Naive thymus-derived CD4-positive, alpha-beta T cell (primary cell): ENCODE measurements around the gene JAZF1. TPM values are rescaled to one million over a fixed set of nuclear protein-coding genes. Genes with fewer than 3 reads are reported as not detected.

Source experiments
- ATAC-seq: fragments of 150-1000 bp; cut with Tn5 transposase; 2 replicates; pipeline ENCODE4 v1.10.0; 2021; ENCODE audit warnings: mild to moderate bottlenecking, moderate library complexity
- CTCF ChIA-PET: fragments of 350-600 bp; sonication (Branson Sonifier 250); formaldehyde crosslinking; loops from one replicate; lab custom pipeline; 2021; ENCODE audit warnings: antibody characterized with exemption; lab: Charles Lee
- POLR2A ChIA-PET: fragments of 350-600 bp; sonication (Branson Sonifier 250); formaldehyde crosslinking; loops from one replicate; lab custom pipeline; 2021; ENCODE audit warnings: antibody characterized with exemption, inconsistent platforms; lab: Charles Lee
- DNase-seq, 9 donors: peaks; one replicate each; pipeline versions ENCODE4 v3.0.0 to v3.0.0-alpha.2; 2020 to 2022; ENCODE audit warnings: mixed read lengths in 1 of 9
- H3K27ac ChIP-seq: one replicate; pipeline ENCODE4 v1.7.0; 2013; ENCODE audit warnings: mild to moderate bottlenecking, low read depth, low read length, moderate library complexity
- H3K27me3 ChIP-seq, 2 donors: one replicate each; pipeline ENCODE4 v1.7.0; 2013; ENCODE audit warnings: low read length in 2 of 2, mild to moderate bottlenecking in 2 of 2, moderate library complexity in 2 of 2; ENCODE audit not compliant: control insufficient read depth in 2 of 2, insufficient read depth in 2 of 2
- H3K36me3 ChIP-seq, 3 experiments: 1 replicate in 2 of 3; 2 replicates in 1 of 3; pipeline ENCODE4 v1.7.0; 2013; ENCODE audit warnings: low read length in 3 of 3, mild to moderate bottlenecking in 3 of 3, moderate library complexity in 1 of 3; ENCODE audit not compliant: insufficient read depth in 3 of 3, control insufficient read depth in 2 of 3
- H3K4me1 ChIP-seq, 2 donors: one replicate each; pipeline ENCODE4 v1.7.0; 2013; ENCODE audit warnings: low read length in 2 of 2, mild to moderate bottlenecking in 2 of 2, moderate library complexity in 1 of 2; ENCODE audit not compliant: control insufficient read depth in 2 of 2, insufficient read depth in 2 of 2
- H3K4me3 ChIP-seq: 2 replicates; pipeline ENCODE4 v1.7.0; 2013; ENCODE audit warnings: mild to moderate bottlenecking, low read length
- H3K9me3 ChIP-seq, 3 experiments: 1 replicate in 2 of 3; 2 replicates in 1 of 3; pipeline ENCODE4 v1.7.0; 2013; ENCODE audit warnings: low read length in 3 of 3; ENCODE audit not compliant: control insufficient read depth in 2 of 3
- H3K27ac Mint-ChIP-seq, 9 donors: one replicate each; pipeline ENCODE4 v1.8.0; 2020 to 2022; ENCODE audit warnings: mixed read lengths in 9 of 9, mild to moderate bottlenecking in 8 of 9, moderate library complexity in 5 of 9, inconsistent platforms in 2 of 9
- H3K27me3 Mint-ChIP-seq, 5 donors: one replicate each; pipeline ENCODE4 v1.8.0; 2021 to 2022; ENCODE audit warnings: mixed read lengths in 5 of 5, mild to moderate bottlenecking in 1 of 5
- H3K36me3 Mint-ChIP-seq, 5 donors: one replicate each; pipeline ENCODE4 v1.8.0; 2020 to 2022; ENCODE audit warnings: mixed read lengths in 5 of 5, mild to moderate bottlenecking in 3 of 5, inconsistent platforms in 1 of 5
- H3K4me1 Mint-ChIP-seq, 7 donors: one replicate each; pipeline ENCODE4 v1.8.0; 2020 to 2022; ENCODE audit warnings: mixed read lengths in 7 of 7, mild to moderate bottlenecking in 3 of 7, inconsistent platforms in 1 of 7
- H3K4me3 Mint-ChIP-seq, 10 donors: one replicate each; pipeline ENCODE4 v1.8.0; 2020 to 2022; ENCODE audit warnings: mild to moderate bottlenecking in 10 of 10, mixed read lengths in 10 of 10, moderate library complexity in 6 of 10, inconsistent platforms in 2 of 10
- H3K9me3 Mint-ChIP-seq, 11 donors: one replicate each; pipeline ENCODE4 v1.8.0; 2020 to 2022; ENCODE audit warnings: mixed read lengths in 11 of 11, mild to moderate bottlenecking in 4 of 11, inconsistent platforms in 1 of 11, moderate library complexity in 1 of 11
- intact Hi-C, 2 donors: fragments of 100-400 bp; cut with micrococcal nuclease; formaldehyde crosslinking; loops; one replicate each; pipeline ENCODE4 v1.15.1; 2023
- polyA plus RNA-seq, 2 donors: library from polyadenylated mRNA; unstranded; fragments of 300-500 nt; fragmentation: Illumina TruSeq; gene quantifications; one replicate each; pipeline ENCODE4 v1.2.3, GENCODE V29; 2021
- total RNA-seq, 6 experiments: library from RNA in 5 of 6; stranded (reverse) in 5 of 6; gene quantifications; 1 replicate in 5 of 6; 2 replicates in 1 of 6; pipeline ENCODE4 v1.2.3 and lab custom pipeline; 2021 to 2026

The JAZF1 gene
- total and polyA plus RNA-seq, 7 experiments from 2014 or later, result 2.0 to 33.1 (median 3.2) TPM

DNA sequence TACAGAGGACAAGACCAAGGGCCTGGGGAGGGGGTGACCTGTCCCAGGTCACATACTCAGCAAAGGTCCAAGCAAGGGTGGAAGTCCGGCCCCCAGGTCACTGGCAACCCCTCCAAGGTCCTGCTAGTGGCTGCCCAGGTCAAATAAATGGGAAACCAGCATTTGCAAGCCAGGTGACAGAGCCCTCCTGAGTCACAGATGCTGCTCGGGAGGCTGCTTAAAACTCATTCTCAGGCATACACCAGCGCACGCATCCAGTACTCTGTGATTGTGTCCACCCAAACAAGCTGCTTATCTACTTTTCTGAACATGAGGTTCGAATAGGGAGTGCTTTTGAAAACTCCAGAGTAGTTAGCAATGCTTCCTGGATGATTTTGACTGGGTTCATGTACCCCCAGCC, 310.0 kb downstream of the JAZF1 start:
- Histone ChIP-seq H3K9me3 (no peaks in the 10 kb centered on the region), H3K4me3 (no peak overlapping the region), H3K36me3 (no peaks in the 10 kb centered on the region), H3K27ac (no peak overlapping the region), H3K27me3 (no peaks in the 10 kb centered on the region), H3K4me1 (peaks cover 0 to 3% of the 10 kb centered on the region in 2 donors)
- no peak overlapping the region for H3K27ac Mint-ChIP-seq
- intact Hi-C loops, result no loop called here
- no peaks in the 10 kb centered on the region for H3K27me3 Mint-ChIP-seq
- ChIA-PET CTCF (no interaction called here), POLR2A (no interaction called here)
- no peak overlapping the region for H3K4me3 Mint-ChIP-seq
- H3K9me3 Mint-ChIP-seq, result peaks cover 0 to 2% (median 0%) of the 10 kb centered on the region in 11 donors
- peaks cover 0 to 9% (median 3%) of the 10 kb centered on the region in 7 donors for H3K4me1 Mint-ChIP-seq
- DNase-seq, result no peak
- peaks cover 0 to 27% (median 7%) of the 10 kb centered on the region in 5 donors for H3K36me3 Mint-ChIP-seq
- no peak for ATAC-seq

GRCh38 chr7:27869056-27869455, 311.5 kb downstream of the JAZF1 start:
- ChIA-PET POLR2A (no interaction called here), CTCF (no interaction called here)
- Histone ChIP-seq H3K4me1 (peaks cover 0 to 3% of the 10 kb centered on the region in 2 donors), H3K36me3 (no peaks in the 10 kb centered on the region), H3K4me3 (no peak overlapping the region), H3K27me3 (no peaks in the 10 kb centered on the region), H3K27ac (no peak overlapping the region), H3K9me3 (no peaks in the 10 kb centered on the region)
- no peak overlapping the region for H3K27ac Mint-ChIP-seq
- DNase-seq (no peak), ATAC-seq (no peak)
- H3K9me3 Mint-ChIP-seq, result peaks cover 0 to 2% (median 0%) of the 10 kb centered on the region in 11 donors
- intact Hi-C loops, result no loop called here
- no peak overlapping the region for H3K4me3 Mint-ChIP-seq
- H3K36me3 Mint-ChIP-seq, result peaks cover 0 to 29% (median 6%) of the 10 kb centered on the region in 5 donors
- H3K4me1 Mint-ChIP-seq, result peaks cover 0 to 9% (median 3%) of the 10 kb centered on the region in 7 donors
- H3K27me3 Mint-ChIP-seq, result no peaks in the 10 kb centered on the region

- Mint-ChIP-seq H3K36me3 (peaks cover 0 to 30% (median 5%) of the 10 kb centered on the region in 5 donors), H3K9me3 (peaks cover 0 to 2% (median 0%) of the 10 kb centered on the region in 11 donors), H3K4me3 (no peak overlapping the region), H3K27ac (no peak overlapping the region), H3K27me3 (no peaks in the 10 kb centered on the region), H3K4me1 (peaks cover 0 to 9% (median 3%) of the 10 kb centered on the region in 7 donors)
- ChIA-PET CTCF (no interaction called here), POLR2A (no interaction called here)
- Histone ChIP-seq H3K4me3 (no peak overlapping the region), H3K27me3 (no peaks in the 10 kb centered on the region), H3K4me1 (peaks cover 0 to 3% of the 10 kb centered on the region in 2 donors), H3K9me3 (no peaks in the 10 kb centered on the region), H3K36me3 (no peaks in the 10 kb centered on the region), H3K27ac (no peak overlapping the region)
- DNase-seq (no peak), ATAC-seq (no peak)
- intact Hi-C loops, result no loop called here
Measured at GRCh38 chr7:27868131-27868550, 312.5 kb downstream of the JAZF1 start.

DNA sequence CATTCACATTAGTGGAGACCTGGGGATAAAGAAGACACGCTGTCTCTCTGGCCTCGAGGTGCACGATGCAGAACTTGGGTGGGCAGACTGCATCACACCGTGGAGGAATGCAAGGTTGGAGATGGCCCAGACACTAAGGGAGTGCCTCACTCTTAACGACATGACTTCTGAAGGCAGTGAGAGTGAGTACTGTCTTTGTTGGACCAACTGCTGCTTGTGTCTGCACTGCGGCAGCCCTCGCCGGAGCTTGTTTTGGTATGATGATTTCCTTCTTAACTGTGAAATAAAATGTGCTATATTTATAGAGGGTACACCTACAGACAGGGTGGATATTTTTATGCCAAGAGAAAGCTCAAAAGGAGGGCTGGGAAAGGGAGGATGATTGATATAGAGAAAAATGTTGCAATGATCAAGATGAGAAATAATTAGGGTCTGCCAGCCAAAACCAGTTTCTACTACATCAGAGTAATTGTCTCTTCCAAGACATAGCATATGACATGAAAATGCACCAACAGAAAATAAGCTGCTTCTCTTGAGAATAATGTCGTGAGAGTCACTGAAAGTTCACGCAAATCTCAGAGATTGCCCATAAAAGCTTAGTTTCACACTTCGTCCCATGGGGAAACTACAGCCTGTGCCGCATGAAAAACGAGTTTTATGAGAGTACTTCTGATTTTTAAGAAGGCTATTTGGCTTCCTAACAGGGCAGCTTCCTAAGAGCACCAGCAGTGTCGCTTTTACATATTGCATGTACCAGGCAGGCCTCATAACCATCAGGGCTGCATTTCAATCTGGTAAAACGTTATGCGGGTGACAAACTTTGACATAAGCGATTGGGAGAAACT, 313.5 kb downstream of the JAZF1 start:
- Mint-ChIP-seq H3K9me3 (peaks cover 0 to 2% (median 0%) of the 10 kb centered on the region in 11 donors), H3K36me3 (peaks cover 0 to 29% (median 3%) of the 10 kb centered on the region in 5 donors), H3K27ac (no peak overlapping the region), H3K4me3 (no peak overlapping the region), H3K4me1 (peaks cover 0 to 9% (median 3%) of the 10 kb centered on the region in 7 donors), H3K27me3 (no peaks in the 10 kb centered on the region)
- no peaks in the 10 kb centered on the region for H3K36me3 ChIP-seq
- ChIA-PET POLR2A (no interaction called here), CTCF (no interaction called here)
- intact Hi-C loops, result no loop called here
- H3K27me3 ChIP-seq, result no peaks in the 10 kb centered on the region
- no peaks in the 10 kb centered on the region for H3K9me3 ChIP-seq
- DNase-seq, result no peak
- no peak overlapping the region for H3K4me3 ChIP-seq
- no peak for ATAC-seq
- peaks cover 0 to 3% of the 10 kb centered on the region in 2 donors for H3K4me1 ChIP-seq
- H3K27ac ChIP-seq, result no peak overlapping the region

DNA sequence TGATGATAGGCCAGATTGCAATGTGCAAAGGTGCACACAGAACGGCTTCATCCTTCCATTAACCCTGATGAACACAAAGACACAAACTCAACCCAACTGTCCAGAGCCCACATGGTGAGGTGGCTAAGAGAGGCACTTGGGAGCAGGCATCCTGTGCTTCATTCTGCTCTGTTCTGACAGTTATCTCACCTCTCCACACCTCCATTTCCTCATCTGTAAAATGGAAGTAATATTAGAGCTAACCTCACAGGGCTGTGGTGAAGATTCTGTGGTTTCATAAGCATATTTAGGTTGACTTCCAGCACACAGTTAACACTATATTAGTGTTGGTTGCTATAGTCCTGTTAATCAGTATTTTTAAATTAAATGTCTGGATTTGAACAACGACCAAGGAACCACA, 314.3 kb downstream of the JAZF1 start:
- DNase-seq (no peak), ATAC-seq (no peak)
- Mint-ChIP-seq H3K9me3 (peaks cover 0 to 2% (median 0%) of the 10 kb centered on the region in 11 donors), H3K27me3 (no peaks in the 10 kb centered on the region), H3K27ac (no peak overlapping the region), H3K36me3 (peaks cover 0 to 34% (median 3%) of the 10 kb centered on the region in 5 donors), H3K4me1 (peaks cover 0 to 12% (median 6%) of the 10 kb centered on the region in 7 donors), H3K4me3 (no peak overlapping the region)
- POLR2A ChIA-PET, result no interaction called here
- no peaks in the 10 kb centered on the region for H3K27me3 ChIP-seq
- H3K36me3 ChIP-seq, result no peaks in the 10 kb centered on the region
- H3K9me3 ChIP-seq, result no peaks in the 10 kb centered on the region
- intact Hi-C loops, result no loop called here
- H3K27ac ChIP-seq, result no peak overlapping the region
- CTCF ChIA-PET, result no interaction called here
- H3K4me3 ChIP-seq, result no peak overlapping the region
- peaks cover 0 to 3% of the 10 kb centered on the region in 2 donors for H3K4me1 ChIP-seq

GRCh38 chr7:27863880-27864279, 316.7 kb downstream of the JAZF1 start:
- no peak overlapping the region for H3K27ac Mint-ChIP-seq
- CTCF ChIA-PET, result no interaction called here

More at GRCh38 chr7:27863880-27864279, 316.7 kb downstream of the JAZF1 start:
- no peak overlapping the region for H3K27ac ChIP-seq
- no peak for ATAC-seq
- H3K36me3 Mint-ChIP-seq, result peaks cover 0 to 45% (median 13%) of the 10 kb centered on the region in 5 donors
- H3K4me3 Mint-ChIP-seq, result no peak overlapping the region
- POLR2A ChIA-PET, result no interaction called here
- peaks cover 0 to 3% of the 10 kb centered on the region in 2 donors for H3K4me1 ChIP-seq
- H3K4me3 ChIP-seq, result no peak overlapping the region
- no peaks in the 10 kb centered on the region for H3K36me3 ChIP-seq
- no peak for DNase-seq
- peaks cover 0 to 6% (median 0%) of the 10 kb centered on the region in 11 donors for H3K9me3 Mint-ChIP-seq
- intact Hi-C loops, result no loop called here
- H3K4me1 Mint-ChIP-seq, result peaks cover 0 to 11% (median 4%) of the 10 kb centered on the region in 7 donors
- H3K27me3 ChIP-seq, result no peaks in the 10 kb centered on the region
- no peaks in the 10 kb centered on the region for H3K9me3 ChIP-seq
- peaks cover 0 to 4% (median 0%) of the 10 kb centered on the region in 5 donors for H3K27me3 Mint-ChIP-seq
